ENCODE data around the gene AP3S1. TPM values are rescaled to one million over a fixed set of nuclear protein-coding genes. Genes with fewer than 3 reads are reported as not detected.

AP3S1 gene
- total and polyA plus RNA-seq, 2 of the 13 experiments (the other 11 are each of a cell fraction or from before 2014, with no cell fraction given), result 50.5 to 85.9 TPM

DNA sequence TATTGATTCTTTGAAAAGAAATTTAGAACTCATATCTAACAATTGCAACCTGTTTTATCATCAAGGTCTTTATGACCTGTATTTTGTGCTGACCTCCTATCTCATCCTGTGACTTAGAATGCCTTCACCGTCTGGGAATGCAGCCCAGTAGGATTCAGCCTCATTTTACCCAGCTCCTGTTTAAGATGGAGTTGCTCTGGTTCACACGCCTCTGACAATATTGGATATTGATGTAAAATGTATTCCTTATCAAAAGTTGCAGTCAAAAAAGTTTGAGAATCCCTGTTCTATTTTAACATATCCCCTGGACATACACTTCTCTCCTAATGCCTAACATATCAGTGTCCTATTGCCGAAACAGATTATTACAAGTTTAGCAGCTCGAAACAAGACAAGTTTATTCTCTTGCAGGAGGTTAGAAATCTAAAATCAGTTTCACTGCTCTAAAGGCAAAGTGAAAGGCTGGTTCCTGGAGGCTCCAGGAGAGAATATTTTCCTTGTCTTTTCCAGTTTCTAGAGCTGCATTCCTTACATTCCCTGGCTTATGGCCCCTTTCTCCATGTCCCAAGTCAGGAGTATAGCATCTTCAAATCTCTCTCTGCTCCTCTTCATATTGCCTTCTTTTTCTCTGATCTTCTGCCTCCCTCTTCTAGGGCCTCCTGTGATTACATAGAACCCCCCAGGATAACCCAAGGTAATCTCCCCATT lies 89.0 kb downstream of the AP3S1 start:
- in situ Hi-C loops (cut with HindIII; ENCODE audit: extremely low pct_ligation_motif_present, low pct_unique_long_range_greater_than_20kb), result no loop called here
- no peaks in the 10 kb centered on the region for H3K79me2 ChIP-seq (ENCODE audit: insufficient read depth, low read length)
- H2AFZ ChIP-seq (ENCODE audit: low read length), result no peak overlapping the region
- H3K9me3 ChIP-seq (ENCODE audit: low read length), result no peaks in the 10 kb centered on the region
- no peaks in the 10 kb centered on the region for H3K36me3 ChIP-seq (replicated peaks in 1 of 2; ENCODE audit: control insufficient read depth in 1 of 2, insufficient read depth in 2 of 2, low read length in 2 of 2)
- TF ChIP-seq CBX1 (IDR thresholded peaks at IDR 0.05; ENCODE audit: low read depth) (no peak), ZNF672 (CRISPR knock-in tag; IDR thresholded peaks at IDR 0.05) (no peak), MIER3 (CRISPR knock-in tag; IDR thresholded peaks at IDR 0.05; ENCODE audit: borderline replicate concordance) (no peak), KMT2B (CRISPR knock-in tag; IDR thresholded peaks at IDR 0.05) (no peak), HMG20A (CRISPR knock-in tag; IDR thresholded peaks at IDR 0.05; ENCODE audit: borderline replicate concordance) (no peak), THAP11 (CRISPR knock-in tag; IDR thresholded peaks at IDR 0.05) (no peak), MED8 (CRISPR knock-in tag; IDR thresholded peaks at IDR 0.05; ENCODE audit: insufficient replicate concordance) (no peak)
- TF ChIP-seq, protein P1, sequence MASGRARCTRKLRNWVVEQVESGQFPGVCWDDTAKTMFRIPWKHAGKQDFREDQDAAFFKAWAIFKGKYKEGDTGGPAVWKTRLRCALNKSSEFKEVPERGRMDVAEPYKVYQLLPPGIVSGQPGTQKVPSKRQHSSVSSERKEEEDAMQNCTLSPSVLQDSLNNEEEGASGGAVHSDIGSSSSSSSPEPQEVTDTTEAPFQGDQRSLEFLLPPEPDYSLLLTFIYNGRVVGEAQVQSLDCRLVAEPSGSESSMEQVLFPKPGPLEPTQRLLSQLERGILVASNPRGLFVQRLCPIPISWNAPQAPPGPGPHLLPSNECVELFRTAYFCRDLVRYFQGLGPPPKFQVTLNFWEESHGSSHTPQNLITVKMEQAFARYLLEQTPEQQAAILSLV (CRISPR knock-in tag; IDR thresholded peaks at IDR 0.05; ENCODE audit: borderline replicate concordance), result no peak
- no peak overlapping the region for H3K27ac ChIP-seq (ENCODE audit: extremely low read length, insufficient read depth, low read length)
- H3K4me1 ChIP-seq (ENCODE audit: insufficient read depth, low read length), result no peaks in the 10 kb centered on the region
- H3K9ac ChIP-seq (ENCODE audit: insufficient read depth, low read depth, low read length), result no peak overlapping the region
- BruUV-seq (replicated peaks), result no TSS peak
- FAIRE-seq, result no peak
- no peak for DNase-seq (ENCODE audit: low spot score)
- CTCF ChIA-PET (ENCODE audit: low intra/inter-chr PET ratio, low total read pairs), result no interaction called here
- POLR2A ChIA-PET, result no interaction called here
- H4K20me1 ChIP-seq (ENCODE audit: insufficient read depth, low read length), result no peaks in the 10 kb centered on the region; the same call in 1 of the 2 replicates
- WGBS (ENCODE audit: low lambda C conversion rate), result 74% methylated on average over 4 of the region's 4 CpGs
- intact Hi-C loops (cut with micrococcal nuclease; ENCODE audit: unreplicated experiment), result no loop called here
- H3K27me3 ChIP-seq (ENCODE audit: control insufficient read depth in 1 of 2, insufficient read depth in 2 of 2, low read length in 2 of 2), result no peaks in the 10 kb centered on the region
- ATAC-seq, result no peak
- H3K4me2 ChIP-seq (ENCODE audit: low read depth, low read length), result no peak overlapping the region
- no peak overlapping the region for H3K4me3 ChIP-seq (replicated peaks in 1 of 3; ENCODE audit: insufficient read depth in 1 of 3, low read depth in 2 of 3, low read length in 3 of 3)

DNA sequence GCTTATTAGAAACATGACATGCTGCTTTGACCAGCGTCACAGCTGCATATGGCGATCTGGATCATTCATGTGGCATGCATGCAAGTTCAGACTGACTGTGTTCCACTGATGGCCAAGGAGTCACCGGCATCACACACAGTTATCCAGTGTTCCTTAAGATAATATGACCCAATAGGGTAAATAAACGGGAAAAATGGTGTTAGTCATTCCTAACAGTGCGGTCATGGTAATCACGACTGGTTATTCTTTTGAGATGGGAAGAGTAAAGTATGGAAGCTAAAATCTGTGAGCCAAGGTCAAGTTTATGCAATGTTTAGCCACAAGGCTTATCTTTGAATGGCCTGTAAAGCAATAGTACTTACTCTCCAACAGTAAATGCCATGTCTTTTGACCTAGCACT lies 91.3 kb downstream of the AP3S1 start:
- H3K27me3 ChIP-seq (ENCODE audit: control insufficient read depth in 1 of 2, insufficient read depth in 2 of 2, low read length in 2 of 2), result no peaks in the 10 kb centered on the region; a peak in 1 of 5 replicates
- no peaks in the 10 kb centered on the region for H3K36me3 ChIP-seq (replicated peaks in 1 of 2; ENCODE audit: control insufficient read depth in 1 of 2, insufficient read depth in 2 of 2, low read length in 2 of 2)
- H3K9me3 ChIP-seq (ENCODE audit: low read length), result no peaks in the 10 kb centered on the region
- intact Hi-C loops (cut with micrococcal nuclease; ENCODE audit: unreplicated experiment) (no loop called here), in situ Hi-C loops (cut with HindIII; ENCODE audit: extremely low pct_ligation_motif_present, low pct_unique_long_range_greater_than_20kb) (no loop called here)
- no peak overlapping the region for H3K9ac ChIP-seq (ENCODE audit: insufficient read depth, low read depth, low read length)
- H4K20me1 ChIP-seq (ENCODE audit: insufficient read depth, low read length), result no peaks in the 10 kb centered on the region; the same call in 1 of the 2 replicates
- no peak for TF ChIP-seq NFIC (IDR thresholded peaks at IDR 0.05; ENCODE audit: low read length)
- no peak for DNase-seq (ENCODE audit: low spot score)
- no peak overlapping the region for H3K27ac ChIP-seq (ENCODE audit: extremely low read length, insufficient read depth, low read length)
- 70% methylated on average over 6 of the region's 6 CpGs for WGBS (ENCODE audit: low lambda C conversion rate)
- no peak overlapping the region for H2AFZ ChIP-seq (ENCODE audit: low read length)
- ATAC-seq, result no peak
- ChIA-PET POLR2A (no interaction called here), CTCF (ENCODE audit: low intra/inter-chr PET ratio, low total read pairs) (no interaction called here)
- no peaks in the 10 kb centered on the region for H3K4me1 ChIP-seq (ENCODE audit: insufficient read depth, low read length)
- FAIRE-seq, result no peak
- BruUV-seq (replicated peaks), result no TSS peak
- H3K4me3 ChIP-seq (replicated peaks in 1 of 3; ENCODE audit: insufficient read depth in 1 of 3, low read depth in 2 of 3, low read length in 3 of 3), result no peak overlapping the region
- H3K79me2 ChIP-seq (ENCODE audit: insufficient read depth, low read length), result no peaks in the 10 kb centered on the region
- H3K4me2 ChIP-seq (ENCODE audit: low read depth, low read length), result no peak overlapping the region

All from HepG2 (cell line).